ENCODE measurements around the gene IGF2BP2. TPM values are rescaled to one million over a fixed set of nuclear protein-coding genes. Genes with fewer than 3 reads are reported as not detected.
"Not testable (repeated sequence)": the region's sequence is repeated elsewhere in the genome, so short reads cannot be mapped to it uniquely, and the experiment has no call there.

Gene IGF2BP2
- total and polyA plus RNA-seq, 2 donors (not counting 1 experiment from before 2014, with no cell fraction given) = 0.01 TPM; not detected in 1

DNA sequence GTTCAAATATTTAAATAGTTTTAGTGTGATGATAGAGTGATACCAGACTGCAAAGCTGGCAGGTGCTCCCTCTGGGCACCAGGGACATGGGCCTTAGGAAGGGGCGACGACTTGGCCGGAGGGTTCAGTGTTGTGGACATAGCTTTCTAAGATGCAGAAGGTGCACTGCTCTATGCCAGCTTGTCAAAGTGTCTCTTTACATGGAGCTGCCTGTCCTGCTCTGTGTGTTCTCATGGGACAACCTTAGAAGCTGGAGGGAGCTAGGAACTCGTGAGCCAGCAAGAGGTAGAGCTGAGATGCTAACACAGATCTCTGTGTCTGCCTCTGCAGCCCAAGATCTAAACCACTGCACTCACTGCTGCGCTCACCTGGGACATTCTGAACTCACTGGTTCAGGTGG is 160.9 kb downstream of the IGF2BP2 start:
- Histone ChIP-seq H3K4me1 (ENCODE audit: control insufficient read depth in 2 of 2, insufficient read depth in 2 of 2, low read length in 2 of 2) (peaks cover 3 to 4% of the 10 kb centered on the region in 2 donors), H4K20me1 (ENCODE audit: control insufficient read depth, insufficient read depth, low read length, poor library complexity, severe bottlenecking) (no peaks in the 10 kb centered on the region), H3K4me2 (replicated peaks; ENCODE audit: low read depth, low read length, poor library complexity, severe bottlenecking) (no peak overlapping the region), H2AFZ (ENCODE audit: insufficient read depth, low read depth, low read length, poor library complexity, severe bottlenecking) (no peak overlapping the region), H3K36me3 (replicated peaks in 1 of 2; ENCODE audit: control extremely low read depth in 1 of 2, control insufficient read depth in 1 of 2, extremely low read depth in 1 of 2, insufficient read depth in 2 of 2, low read length in 1 of 2) (no peaks in the 10 kb centered on the region), H3K27me3 (replicated peaks in 1 of 4; ENCODE audit: control extremely low read depth in 1 of 4, control insufficient read depth in 3 of 4, insufficient read depth in 4 of 4, low read length in 3 of 4) (peaks cover 0 to 3% (median 0%) of the 10 kb centered on the region in 4 experiments), H3K4me3 (ENCODE audit: control extremely low read depth in 1 of 5, extremely low read depth in 1 of 5, insufficient read depth in 1 of 5, low read depth in 2 of 5, low read length in 4 of 5) (no peak overlapping the region), H3K9me3 (ENCODE audit: control extremely low read depth in 1 of 3, control insufficient read depth in 2 of 3, insufficient read depth in 1 of 3, low read length in 2 of 3) (no peaks in the 10 kb centered on the region), H3K27ac (ENCODE audit: low read length in 2 of 2) (no peak overlapping the region), H3K9ac (ENCODE audit: low read length) (no peak overlapping the region), H3K79me2 (ENCODE audit: control insufficient read depth, insufficient read depth, low read length) (no peaks in the 10 kb centered on the region)
- Mint-ChIP-seq H3K4me1 (no peaks in the 10 kb centered on the region), H3K4me3 (no peak overlapping the region), H3K9me3 (ENCODE audit: insufficient read depth) (no peaks in the 10 kb centered on the region), H3K27me3 (peaks cover 21% of the 10 kb centered on the region), H3K27ac (no peak overlapping the region)
- DNase-seq = no peak
- no peak for ATAC-seq (ENCODE audit: low read depth)
- TF ChIP-seq, protein P1, sequence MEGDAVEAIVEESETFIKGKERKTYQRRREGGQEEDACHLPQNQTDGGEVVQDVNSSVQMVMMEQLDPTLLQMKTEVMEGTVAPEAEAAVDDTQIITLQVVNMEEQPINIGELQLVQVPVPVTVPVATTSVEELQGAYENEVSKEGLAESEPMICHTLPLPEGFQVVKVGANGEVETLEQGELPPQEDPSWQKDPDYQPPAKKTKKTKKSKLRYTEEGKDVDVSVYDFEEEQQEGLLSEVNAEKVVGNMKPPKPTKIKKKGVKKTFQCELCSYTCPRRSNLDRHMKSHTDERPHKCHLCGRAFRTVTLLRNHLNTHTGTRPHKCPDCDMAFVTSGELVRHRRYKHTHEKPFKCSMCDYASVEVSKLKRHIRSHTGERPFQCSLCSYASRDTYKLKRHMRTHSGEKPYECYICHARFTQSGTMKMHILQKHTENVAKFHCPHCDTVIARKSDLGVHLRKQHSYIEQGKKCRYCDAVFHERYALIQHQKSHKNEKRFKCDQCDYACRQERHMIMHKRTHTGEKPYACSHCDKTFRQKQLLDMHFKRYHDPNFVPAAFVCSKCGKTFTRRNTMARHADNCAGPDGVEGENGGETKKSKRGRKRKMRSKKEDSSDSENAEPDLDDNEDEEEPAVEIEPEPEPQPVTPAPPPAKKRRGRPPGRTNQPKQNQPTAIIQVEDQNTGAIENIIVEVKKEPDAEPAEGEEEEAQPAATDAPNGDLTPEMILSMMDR (IDR thresholded peaks at IDR 0.05) = no peak
- TF ChIP-seq EZH2 (IDR thresholded peaks at IDR 0.05; ENCODE audit: borderline replicate concordance, insufficient read depth, low read depth, low read length, poor library complexity, severe bottlenecking) = no peak
- ChIA-PET POLR2A (no interaction called here), CTCF (interaction anchor here (5.4 kb wide), 1 partner anchor 12 kb away, joined by 31 read pairs; no protein-coding TSS in a partner anchor)
- intact Hi-C loops (cut with micrococcal nuclease) = loop anchor here (10.0 kb wide), 1 partner anchor 881 kb away; the partner anchor contains the start of gene CRYGS
- 89% methylated on average over 4 of the region's 5 CpGs for WGBS (ENCODE audit: insufficient coverage)

DNA sequence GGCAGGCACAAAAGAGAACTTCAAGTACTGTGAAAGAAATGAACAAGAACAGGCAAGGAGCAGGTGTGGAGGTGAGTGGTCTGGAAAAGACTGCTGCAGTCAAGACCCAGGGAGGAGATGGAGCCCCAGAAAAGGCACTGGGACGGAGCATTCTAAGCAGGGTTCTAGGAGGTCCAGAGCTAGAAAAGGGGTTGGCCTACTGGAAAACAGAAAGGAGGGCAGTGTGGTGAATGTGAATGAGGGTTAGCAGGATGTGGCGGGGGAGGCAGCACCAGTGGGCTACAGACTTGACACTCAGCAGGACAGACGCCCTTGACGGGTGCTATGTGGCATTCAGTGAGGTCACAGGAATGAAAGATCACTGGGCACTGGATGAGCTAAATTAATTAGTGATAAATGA is 163.1 kb downstream of the IGF2BP2 start:
- Histone ChIP-seq H3K27ac (ENCODE audit: low read length in 2 of 2) (no peak overlapping the region), H3K36me3 (replicated peaks in 1 of 2; ENCODE audit: control extremely low read depth in 1 of 2, control insufficient read depth in 1 of 2, extremely low read depth in 1 of 2, insufficient read depth in 2 of 2, low read length in 1 of 2) (no peaks in the 10 kb centered on the region), H3K79me2 (ENCODE audit: control insufficient read depth, insufficient read depth, low read length) (no peaks in the 10 kb centered on the region), H2AFZ (ENCODE audit: insufficient read depth, low read depth, low read length, poor library complexity, severe bottlenecking) (no peak overlapping the region), H3K4me1 (ENCODE audit: control insufficient read depth in 2 of 2, insufficient read depth in 2 of 2, low read length in 2 of 2) (peaks cover 3 to 4% of the 10 kb centered on the region in 2 donors), H3K4me2 (replicated peaks; ENCODE audit: low read depth, low read length, poor library complexity, severe bottlenecking) (no peak overlapping the region), H3K4me3 (ENCODE audit: control extremely low read depth in 1 of 5, extremely low read depth in 1 of 5, insufficient read depth in 1 of 5, low read depth in 2 of 5, low read length in 4 of 5) (no peak overlapping the region), H3K9ac (ENCODE audit: low read length) (no peak overlapping the region), H3K9me3 (ENCODE audit: control extremely low read depth in 1 of 3, control insufficient read depth in 2 of 3, insufficient read depth in 1 of 3, low read length in 2 of 3) (no peaks in the 10 kb centered on the region), H4K20me1 (ENCODE audit: control insufficient read depth, insufficient read depth, low read length, poor library complexity, severe bottlenecking) (no peaks in the 10 kb centered on the region), H3K27me3 (replicated peaks in 1 of 4; ENCODE audit: control extremely low read depth in 1 of 4, control insufficient read depth in 3 of 4, insufficient read depth in 4 of 4, low read length in 3 of 4) (peaks cover 0 to 3% (median 0%) of the 10 kb centered on the region in 4 experiments)
- no peaks in the 10 kb centered on the region for H3K4me1 Mint-ChIP-seq
- peaks cover 21% of the 10 kb centered on the region for H3K27me3 Mint-ChIP-seq
- ATAC-seq (ENCODE audit: low read depth) (no peak), DNase-seq (no peak)
- no peak overlapping the region for H3K4me3 Mint-ChIP-seq
- POLR2A ChIA-PET = interaction anchor here (0.7 kb wide), 1 partner anchor 93 kb away, joined by 6 read pairs; no protein-coding TSS in a partner anchor
- CTCF ChIA-PET = interaction anchor here (0.5 to 5.4 kb wide), 6 partner anchors 10 to 183 kb away, joined by 3 to 31 read pairs (median 8); no protein-coding TSS in a partner anchor
- TF ChIP-seq, protein P1 (IDR thresholded peaks at IDR 0.05) = no peak
- no peak for TF ChIP-seq EZH2 (IDR thresholded peaks at IDR 0.05; ENCODE audit: borderline replicate concordance, insufficient read depth, low read depth, low read length, poor library complexity, severe bottlenecking)
- intact Hi-C loops (cut with micrococcal nuclease) = loop anchor here (10.0 kb wide), 1 partner anchor 883 kb away; the partner anchor contains the start of gene CRYGS
- H3K9me3 Mint-ChIP-seq (ENCODE audit: insufficient read depth) = no peaks in the 10 kb centered on the region
- 81% methylated on average over 4 of the region's 4 CpGs for WGBS (ENCODE audit: insufficient coverage)
- H3K27ac Mint-ChIP-seq = no peak overlapping the region

DNA sequence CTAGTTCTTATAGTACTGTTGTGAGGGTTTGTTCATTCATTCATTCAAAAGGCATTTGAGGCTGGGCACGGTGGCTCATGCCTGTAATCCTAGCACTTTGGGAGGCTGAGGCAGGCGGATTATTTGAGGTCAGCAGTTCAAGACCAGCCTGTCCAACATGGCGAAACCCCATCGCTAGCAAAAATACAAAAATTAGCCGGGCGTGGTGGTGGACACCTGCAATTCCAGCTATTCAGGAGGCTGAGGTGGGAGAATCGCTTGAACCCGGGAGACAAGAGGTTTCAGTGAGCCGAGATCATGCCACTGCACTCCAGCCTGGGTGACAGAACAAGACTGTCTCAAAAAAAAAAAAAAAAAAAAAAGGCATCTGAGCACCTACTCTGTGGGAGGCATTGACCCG is 163.5 kb downstream of the IGF2BP2 start:
- H3K27me3 ChIP-seq (replicated peaks in 1 of 4; ENCODE audit: control extremely low read depth in 1 of 4, control insufficient read depth in 3 of 4, insufficient read depth in 4 of 4, low read length in 3 of 4); H3K27ac Mint-ChIP-seq; H3K9me3 ChIP-seq (ENCODE audit: control extremely low read depth in 1 of 3, control insufficient read depth in 2 of 3, insufficient read depth in 1 of 3, low read length in 2 of 3); H3K9ac ChIP-seq (ENCODE audit: low read length); H3K4me3 Mint-ChIP-seq; H3K27ac ChIP-seq (ENCODE audit: low read length in 2 of 2); H2AFZ ChIP-seq (ENCODE audit: insufficient read depth, low read depth, low read length, poor library complexity, severe bottlenecking); H3K9me3 Mint-ChIP-seq (ENCODE audit: insufficient read depth); H3K36me3 ChIP-seq (replicated peaks in 1 of 2; ENCODE audit: control extremely low read depth in 1 of 2, control insufficient read depth in 1 of 2, extremely low read depth in 1 of 2, insufficient read depth in 2 of 2, low read length in 1 of 2); DNase-seq; H3K79me2 ChIP-seq (ENCODE audit: control insufficient read depth, insufficient read depth, low read length); H4K20me1 ChIP-seq (ENCODE audit: control insufficient read depth, insufficient read depth, low read length, poor library complexity, severe bottlenecking); H3K4me3 ChIP-seq (ENCODE audit: control extremely low read depth in 1 of 5, extremely low read depth in 1 of 5, insufficient read depth in 1 of 5, low read depth in 2 of 5, low read length in 4 of 5); H3K4me1 ChIP-seq (ENCODE audit: control insufficient read depth in 2 of 2, insufficient read depth in 2 of 2, low read length in 2 of 2); ATAC-seq (ENCODE audit: low read depth); H3K4me2 ChIP-seq (replicated peaks; ENCODE audit: low read depth, low read length, poor library complexity, severe bottlenecking); H3K4me1 Mint-ChIP-seq; POLR2A ChIA-PET: not testable (repeated sequence)
- intact Hi-C loops (cut with micrococcal nuclease) = loop anchor here (10.0 kb wide), 1 partner anchor 884 kb away; the partner anchor contains the start of gene CRYGS
- peaks cover 21% of the 10 kb centered on the region for H3K27me3 Mint-ChIP-seq
- CTCF ChIA-PET = interaction anchor here (0.5 to 5.4 kb wide), 11 partner anchors 10 to 274 kb away, joined by 3 to 48 read pairs (median 7); no protein-coding TSS in a partner anchor
- 98% methylated on average over 10 of the region's 10 CpGs for WGBS (ENCODE audit: insufficient coverage)
